Bronchial epithelial cell (primary cell): ENCODE results near the gene ELK4. TPM values are rescaled to one million over a fixed set of nuclear protein-coding genes. Genes with fewer than 3 reads are reported as not detected.

Experiments
- DNase-seq: peaks from one replicate; pipeline ENCODE4 v3.0.0-alpha.2; 2010; ENCODE audit warnings: low read depth
- FAIRE-seq: peaks from 2 replicates; lab custom pipeline; 2011; peaks lifted over from hg19 to GRCh38; lab: Jason Lieb, UNC
- H3K27me3 ChIP-seq: 2 replicates; pipeline ENCODE4 v1.5.1; 2011; ENCODE audit warnings: low read length; ENCODE audit not compliant: control insufficient read depth, insufficient read depth
- H3K36me3 ChIP-seq: 2 replicates; pipeline ENCODE4 v1.5.1; 2011; ENCODE audit warnings: low read length; ENCODE audit not compliant: control insufficient read depth, insufficient read depth
- H3K4me3 ChIP-seq: 2 replicates; pipeline ENCODE4 v1.5.1; 2011; ENCODE audit warnings: mild to moderate bottlenecking, low read depth, low read length, control low read depth
- total RNA-seq: library from RNA; depleted of rRNA; stranded (reverse); fragments of >200 nt; gene quantifications from 2 replicates; pipeline ENCODE4 v1.2.1, GENCODE V29; 2014
- TF ChIP-seq, protein P1 (sequence below): IDR thresholded peaks from 2 replicates; pipeline ENCODE4 v1.5.1; 2011; ENCODE audit warnings: mild to moderate bottlenecking, moderate library complexity, low read length, control low read depth, inconsistent platforms; ENCODE audit not compliant: insufficient read depth, severe bottlenecking

Gene ELK4
- total RNA-seq, 1 donor from 2014 or later = 10.8 TPM

DNA sequence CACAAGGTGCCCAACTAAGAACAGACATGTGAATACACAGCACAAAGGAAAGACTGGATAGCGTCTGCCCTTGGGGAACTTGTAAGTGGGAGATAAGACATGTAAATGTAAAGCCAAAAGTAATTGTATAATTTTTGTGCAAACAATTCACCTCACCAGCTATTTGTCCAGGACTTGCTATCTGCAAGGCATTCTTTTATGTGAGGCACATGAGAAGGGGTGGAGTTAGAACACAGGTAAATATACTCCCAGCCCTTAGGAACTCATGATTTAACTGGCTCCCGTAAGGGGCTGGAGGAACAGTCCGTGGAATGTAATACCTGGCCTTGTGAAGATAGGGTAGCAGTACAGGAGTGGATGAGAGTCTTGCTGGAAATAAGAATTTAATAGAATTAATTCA, 66.0 kb downstream of the ELK4 start:
- no peak for FAIRE-seq
- H3K27me3 ChIP-seq = peaks cover 34% of the 10 kb centered on the region
- no peak for DNase-seq
- TF ChIP-seq, protein P1, sequence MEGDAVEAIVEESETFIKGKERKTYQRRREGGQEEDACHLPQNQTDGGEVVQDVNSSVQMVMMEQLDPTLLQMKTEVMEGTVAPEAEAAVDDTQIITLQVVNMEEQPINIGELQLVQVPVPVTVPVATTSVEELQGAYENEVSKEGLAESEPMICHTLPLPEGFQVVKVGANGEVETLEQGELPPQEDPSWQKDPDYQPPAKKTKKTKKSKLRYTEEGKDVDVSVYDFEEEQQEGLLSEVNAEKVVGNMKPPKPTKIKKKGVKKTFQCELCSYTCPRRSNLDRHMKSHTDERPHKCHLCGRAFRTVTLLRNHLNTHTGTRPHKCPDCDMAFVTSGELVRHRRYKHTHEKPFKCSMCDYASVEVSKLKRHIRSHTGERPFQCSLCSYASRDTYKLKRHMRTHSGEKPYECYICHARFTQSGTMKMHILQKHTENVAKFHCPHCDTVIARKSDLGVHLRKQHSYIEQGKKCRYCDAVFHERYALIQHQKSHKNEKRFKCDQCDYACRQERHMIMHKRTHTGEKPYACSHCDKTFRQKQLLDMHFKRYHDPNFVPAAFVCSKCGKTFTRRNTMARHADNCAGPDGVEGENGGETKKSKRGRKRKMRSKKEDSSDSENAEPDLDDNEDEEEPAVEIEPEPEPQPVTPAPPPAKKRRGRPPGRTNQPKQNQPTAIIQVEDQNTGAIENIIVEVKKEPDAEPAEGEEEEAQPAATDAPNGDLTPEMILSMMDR = no peak
- H3K4me3 ChIP-seq = no peak overlapping the region
- no peaks in the 10 kb centered on the region for H3K36me3 ChIP-seq

DNA sequence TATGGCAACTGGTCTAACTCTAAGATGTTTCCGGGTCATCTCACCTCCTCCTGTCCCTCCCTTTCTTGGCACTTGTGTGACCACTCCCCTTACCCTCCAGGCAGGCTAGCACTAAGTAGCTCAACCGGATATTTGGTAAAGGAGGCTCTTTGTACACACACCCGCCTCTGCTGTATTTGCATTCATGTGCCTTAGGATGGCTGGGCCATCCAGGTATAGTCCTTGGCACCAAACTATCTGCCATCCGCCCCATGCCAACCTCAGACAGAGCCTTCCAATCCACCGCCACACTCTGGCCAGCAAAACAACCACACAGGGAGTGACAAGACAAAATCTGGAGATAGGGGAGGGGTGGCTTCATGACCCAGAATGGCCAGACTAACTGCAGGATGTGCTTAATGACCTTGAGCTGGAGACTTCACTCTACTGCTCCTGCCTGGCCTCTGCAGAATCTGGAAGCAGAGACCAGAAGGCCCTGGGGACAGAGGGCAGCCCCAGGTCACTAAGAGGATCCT, 67.8 kb downstream of the ELK4 start:
- no peaks in the 10 kb centered on the region for H3K36me3 ChIP-seq
- FAIRE-seq (no peak), DNase-seq (peak; percentile 36)
- H3K4me3 ChIP-seq = no peak overlapping the region
- peaks cover 20% of the 10 kb centered on the region for H3K27me3 ChIP-seq
- TF ChIP-seq, protein P1 = no peak

DNA sequence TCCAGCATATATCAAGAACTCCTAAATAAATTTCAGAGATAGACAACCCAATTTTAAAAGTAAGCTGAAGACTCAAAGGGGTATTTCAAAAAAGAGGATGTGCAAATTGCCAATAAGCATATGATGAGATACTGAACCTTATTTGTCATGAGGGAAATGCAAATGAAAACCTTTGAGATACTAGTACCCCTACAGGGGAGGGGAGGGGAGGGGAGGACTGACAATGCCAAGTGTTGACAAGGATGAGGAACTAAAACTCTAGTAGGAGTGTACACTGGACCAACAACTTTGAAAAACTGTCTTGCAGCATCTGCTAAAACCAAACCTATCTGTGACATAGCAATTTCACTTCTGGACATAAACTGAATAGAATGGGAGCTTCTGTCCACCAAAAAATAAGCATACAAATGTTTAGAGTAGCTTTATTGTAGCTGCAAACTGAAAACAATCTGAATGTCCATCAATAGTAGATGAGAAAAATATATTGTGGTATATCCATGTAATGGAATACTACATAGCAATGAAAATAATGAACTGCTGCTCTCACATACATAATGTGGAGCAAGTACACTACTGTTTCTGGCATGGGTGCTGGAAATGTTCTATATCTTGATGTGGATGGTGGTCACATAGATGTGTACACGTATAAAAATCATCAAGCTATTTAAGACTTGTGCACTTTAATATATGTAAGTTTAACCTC, 70.2 kb downstream of the ELK4 start:
- TF ChIP-seq, protein P1 = no peak
- FAIRE-seq (no peak), DNase-seq (no peak)
- Histone ChIP-seq H3K4me3 (no peak overlapping the region), H3K36me3 (no peaks in the 10 kb centered on the region), H3K27me3 (peaks cover 2% of the 10 kb centered on the region)

Other genes with a start within 250 kb of the ELK4 start
- 2.1 and 3.1 TPM in 2 replicates for gene LEMD1, start 210.0 kb downstream of the ELK4 start, total RNA-seq
- gene BLACAT1, start 176.0 kb downstream of the ELK4 start, total RNA-seq = 0.77 and 0.79 TPM in 2 replicates
- gene CDK18, start 127.3 kb downstream of the ELK4 start, total RNA-seq = 1.8 and 2.2 TPM in 2 replicates
- 0.77 and 0.79 TPM in 2 replicates for gene SLC45A3, start 48.5 kb upstream of the ELK4 start, total RNA-seq
- gene NUCKS1, start 118.2 kb upstream of the ELK4 start, total RNA-seq = 72.1 and 91.1 TPM in 2 replicates
- 14.3 and 18.7 TPM in 2 replicates for gene RAB29, start 143.5 kb upstream of the ELK4 start, total RNA-seq
- 6.6 and 8.6 TPM in 2 replicates for gene SLC41A1, start 181.2 kb upstream of the ELK4 start, total RNA-seq
- gene PM20D1, start 218.1 kb upstream of the ELK4 start, total RNA-seq = not detected in 2 replicates